VCaP (cell line): Measurements from ENCODE around the gene SPTBN1.

ENCODE experiments used
- H3K27ac ChIP-seq: fragments of 450-650 bp; 2 replicates; pipeline ENCODE4 v1.5.1; 2017
- TF ChIP-seq, protein P1 (sequence below): fragments of 450-650 bp; conservative IDR thresholded peaks from 2 replicates; pipeline ENCODE4 v1.5.1; 2017; ENCODE audit warnings: mild to moderate bottlenecking, moderate library complexity

The SPTBN1 gene

DNA sequence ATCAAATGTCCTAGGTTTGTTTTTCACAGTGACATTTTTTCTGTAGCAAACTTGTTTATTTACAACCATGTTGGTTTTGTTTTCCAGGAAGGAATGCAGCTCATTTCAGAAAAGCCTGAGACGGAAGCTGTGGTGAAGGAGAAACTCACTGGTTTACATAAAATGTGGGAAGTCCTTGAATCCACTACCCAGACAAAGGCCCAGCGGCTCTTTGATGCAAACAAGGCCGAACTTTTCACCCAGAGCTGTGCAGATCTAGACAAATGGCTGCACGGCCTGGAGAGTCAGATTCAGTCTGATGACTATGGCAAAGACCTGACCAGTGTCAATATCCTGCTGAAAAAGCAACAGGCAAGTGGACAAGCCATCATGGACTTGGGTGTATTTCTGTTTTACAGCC lies 188.1 kb downstream of the SPTBN1 start:
- TF ChIP-seq, protein P1, sequence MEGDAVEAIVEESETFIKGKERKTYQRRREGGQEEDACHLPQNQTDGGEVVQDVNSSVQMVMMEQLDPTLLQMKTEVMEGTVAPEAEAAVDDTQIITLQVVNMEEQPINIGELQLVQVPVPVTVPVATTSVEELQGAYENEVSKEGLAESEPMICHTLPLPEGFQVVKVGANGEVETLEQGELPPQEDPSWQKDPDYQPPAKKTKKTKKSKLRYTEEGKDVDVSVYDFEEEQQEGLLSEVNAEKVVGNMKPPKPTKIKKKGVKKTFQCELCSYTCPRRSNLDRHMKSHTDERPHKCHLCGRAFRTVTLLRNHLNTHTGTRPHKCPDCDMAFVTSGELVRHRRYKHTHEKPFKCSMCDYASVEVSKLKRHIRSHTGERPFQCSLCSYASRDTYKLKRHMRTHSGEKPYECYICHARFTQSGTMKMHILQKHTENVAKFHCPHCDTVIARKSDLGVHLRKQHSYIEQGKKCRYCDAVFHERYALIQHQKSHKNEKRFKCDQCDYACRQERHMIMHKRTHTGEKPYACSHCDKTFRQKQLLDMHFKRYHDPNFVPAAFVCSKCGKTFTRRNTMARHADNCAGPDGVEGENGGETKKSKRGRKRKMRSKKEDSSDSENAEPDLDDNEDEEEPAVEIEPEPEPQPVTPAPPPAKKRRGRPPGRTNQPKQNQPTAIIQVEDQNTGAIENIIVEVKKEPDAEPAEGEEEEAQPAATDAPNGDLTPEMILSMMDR, result no peak
- no peak overlapping the region for H3K27ac ChIP-seq

DNA sequence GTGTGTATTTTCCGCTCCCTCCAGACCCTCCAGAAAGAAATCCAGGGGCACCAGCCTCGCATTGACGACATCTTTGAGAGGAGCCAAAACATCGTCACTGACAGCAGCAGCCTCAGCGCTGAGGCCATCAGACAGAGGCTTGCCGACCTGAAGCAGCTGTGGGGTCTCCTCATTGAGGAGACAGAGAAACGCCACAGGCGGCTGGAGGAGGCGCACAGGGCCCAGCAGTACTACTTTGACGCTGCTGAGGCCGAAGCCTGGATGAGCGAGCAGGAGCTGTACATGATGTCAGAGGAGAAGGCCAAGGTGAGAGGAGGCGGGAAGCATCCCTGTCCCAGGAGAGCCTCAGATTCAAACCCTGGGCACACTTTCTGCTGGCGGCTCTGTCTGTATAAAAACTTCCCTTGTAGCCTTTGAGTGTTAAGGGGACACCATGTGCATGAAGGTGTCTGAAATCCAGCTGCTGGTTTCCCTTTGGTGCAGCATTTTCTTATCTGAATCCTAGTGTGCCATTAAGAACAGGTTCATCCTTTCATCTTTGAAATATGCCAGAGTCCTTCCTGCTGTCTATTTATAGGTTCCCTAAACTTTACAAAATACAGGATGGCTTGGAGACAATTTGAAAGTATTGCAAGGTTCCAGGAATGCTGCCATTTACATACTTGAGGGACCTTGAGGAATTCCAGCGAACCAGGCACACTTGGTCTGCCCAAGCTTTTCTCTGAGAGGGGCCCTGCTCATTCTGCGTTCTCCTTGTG lies 190.2 kb downstream of the SPTBN1 start:
- TF ChIP-seq, protein P1, result no peak
- no peak overlapping the region for H3K27ac ChIP-seq

DNA sequence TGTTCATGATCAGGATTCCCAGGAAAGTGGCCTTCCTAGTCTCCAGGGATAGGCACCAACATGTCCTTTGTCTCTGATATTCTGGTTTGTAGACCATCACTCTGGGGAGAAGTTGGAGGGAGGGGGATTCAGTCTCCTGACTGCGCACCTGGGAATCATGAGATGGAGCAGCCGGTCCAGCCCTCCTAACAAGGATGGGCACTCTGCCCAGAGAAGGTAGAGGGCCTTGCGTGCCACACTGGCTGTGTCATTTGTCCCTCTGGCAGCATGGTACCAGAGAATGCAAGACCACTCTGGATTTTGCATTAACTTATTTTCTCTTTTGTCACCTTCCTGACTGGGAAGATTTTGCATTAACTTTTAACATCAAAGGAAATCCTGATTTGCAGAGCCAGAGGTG lies 192.1 kb downstream of the SPTBN1 start:
- TF ChIP-seq, protein P1, result no peak
- no peak overlapping the region for H3K27ac ChIP-seq

DNA sequence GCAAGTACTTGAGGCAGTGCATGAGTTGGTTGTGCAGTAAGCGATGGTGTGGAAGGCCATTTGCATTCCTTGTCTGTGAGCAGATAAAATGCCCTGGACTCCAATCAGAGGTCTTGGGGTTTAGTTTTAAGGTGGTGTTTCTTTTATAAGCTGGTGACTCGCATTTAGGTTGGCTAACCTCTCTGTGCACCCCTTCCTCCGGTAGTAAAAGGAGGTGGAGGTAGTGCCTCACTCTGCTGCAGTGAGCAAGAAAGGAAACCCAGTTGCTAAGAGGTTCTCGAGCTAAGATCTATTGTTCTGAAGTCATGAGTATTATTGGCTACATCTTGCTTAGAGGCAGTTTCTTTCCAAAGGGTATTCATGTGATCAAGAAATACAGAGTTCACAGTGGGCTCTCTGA lies 193.1 kb downstream of the SPTBN1 start:
- H3K27ac ChIP-seq, result no peak overlapping the region
- TF ChIP-seq, protein P1, result no peak

DNA sequence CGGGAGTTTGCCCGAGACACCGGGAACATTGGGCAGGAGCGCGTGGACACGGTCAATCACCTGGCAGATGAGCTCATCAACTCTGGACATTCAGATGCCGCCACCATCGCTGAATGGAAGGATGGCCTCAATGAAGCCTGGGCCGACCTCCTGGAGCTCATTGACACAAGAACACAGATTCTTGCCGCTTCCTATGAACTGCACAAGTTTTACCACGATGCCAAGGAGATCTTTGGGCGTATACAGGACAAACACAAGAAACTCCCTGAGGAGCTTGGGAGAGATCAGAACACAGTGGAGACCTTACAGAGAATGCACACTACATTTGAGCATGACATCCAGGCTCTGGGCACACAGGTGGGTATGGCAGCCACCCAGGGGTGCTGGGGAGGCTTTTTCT lies 193.5 kb downstream of the SPTBN1 start:
- TF ChIP-seq, protein P1, result no peak
- H3K27ac ChIP-seq, result no peak overlapping the region

DNA sequence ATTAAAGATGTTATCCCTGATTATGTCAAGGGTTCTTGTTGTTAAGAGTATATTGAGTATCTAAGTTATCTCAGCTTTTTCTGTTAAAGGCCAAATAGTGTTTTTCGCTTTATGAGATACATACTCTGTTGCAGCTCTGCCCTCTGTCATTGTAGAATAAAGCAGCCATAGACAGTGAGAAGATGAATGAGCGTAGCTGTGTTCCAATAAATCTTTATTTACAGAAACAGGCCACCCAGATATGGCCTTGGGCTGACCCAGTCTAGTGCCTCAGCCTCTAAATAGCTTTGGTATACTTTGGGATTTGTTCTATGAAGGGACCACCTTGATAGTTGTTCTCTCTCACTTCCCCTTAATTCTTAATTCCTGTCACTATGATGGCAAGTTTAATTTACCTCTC lies 194.5 kb downstream of the SPTBN1 start:
- TF ChIP-seq, protein P1, result no peak
- no peak overlapping the region for H3K27ac ChIP-seq

DNA sequence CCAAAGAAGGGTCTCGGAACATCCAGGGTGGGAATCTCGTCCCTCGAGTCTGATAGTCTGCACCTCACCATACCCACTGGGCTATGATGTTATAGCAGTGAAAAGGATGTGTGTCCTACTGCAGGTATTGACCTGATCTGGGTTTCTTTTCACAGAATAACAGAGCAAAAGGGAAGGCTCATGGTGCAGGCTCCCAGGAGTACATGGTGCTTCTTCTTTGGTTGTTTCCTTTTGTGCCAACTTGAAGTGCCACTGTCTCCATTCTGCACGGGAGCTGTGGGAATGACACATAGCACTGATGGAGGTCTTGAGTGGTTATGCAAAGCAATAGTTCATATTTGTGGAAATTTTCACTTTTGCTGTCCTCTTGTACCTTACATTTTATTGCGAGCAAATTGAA lies 195.2 kb downstream of the SPTBN1 start:
- H3K27ac ChIP-seq, result no peak overlapping the region
- TF ChIP-seq, protein P1, result no peak
